Astrocyte (in vitro differentiated cells and primary cell): ENCODE measurements around the gene AMDHD2. TPM values are rescaled to one million over a fixed set of nuclear protein-coding genes. Genes with fewer than 3 reads are reported as not detected.
"Not testable (repeated sequence)": the region's sequence is repeated elsewhere in the genome, so short reads cannot be mapped to it uniquely, and the experiment has no call there.

ENCODE experiments used
- DNase-seq: peaks from one replicate; pipeline ENCODE4 v3.0.0-alpha.2; 2010; ENCODE audit warnings: low read depth
- FAIRE-seq: peaks from 2 replicates; lab custom pipeline; 2011; peaks lifted over from hg19 to GRCh38; lab: Jason Lieb, UNC
- H2AFZ ChIP-seq: 2 replicates; pipeline ENCODE4 v1.6.0; 2012; ENCODE audit warnings: low read depth, low read length, inconsistent platforms
- H3K27ac ChIP-seq: 2 replicates; pipeline ENCODE4 v1.5.1; 2011; ENCODE audit warnings: low read depth, low read length, inconsistent platforms
- H3K27me3 ChIP-seq: 2 replicates; pipeline ENCODE4 v1.6.0; 2011; ENCODE audit warnings: low read length, inconsistent platforms; ENCODE audit not compliant: insufficient read depth
- H3K36me3 ChIP-seq: 2 replicates; pipeline ENCODE4 v1.5.1; 2011; ENCODE audit warnings: low read length, inconsistent platforms; ENCODE audit not compliant: insufficient read depth
- H3K4me1 ChIP-seq: 2 replicates; pipeline ENCODE4 v1.5.1; 2011; ENCODE audit warnings: low read length, inconsistent platforms; ENCODE audit not compliant: insufficient read depth
- H3K4me2 ChIP-seq: 2 replicates; pipeline ENCODE4 v1.6.0; 2012; ENCODE audit warnings: low read length, inconsistent platforms
- H3K4me3 ChIP-seq: 2 replicates; pipeline ENCODE4 v1.5.1; 2011; ENCODE audit warnings: low read depth, mild to moderate bottlenecking, low read length, inconsistent platforms; ENCODE audit not compliant: insufficient read depth
- H3K79me2 ChIP-seq: 2 replicates; pipeline ENCODE4 v1.6.0; 2012; ENCODE audit warnings: mild to moderate bottlenecking, low read length, inconsistent platforms; ENCODE audit not compliant: insufficient read depth
- H3K9ac ChIP-seq: 2 replicates; pipeline ENCODE4 v1.6.0; 2012; ENCODE audit warnings: mild to moderate bottlenecking, low read length, inconsistent platforms
- H3K9me3 ChIP-seq: 2 replicates; pipeline ENCODE4 v1.5.1; 2012; ENCODE audit warnings: low read depth, mild to moderate bottlenecking, low read length, inconsistent platforms; ENCODE audit not compliant: insufficient read depth
- H4K20me1 ChIP-seq: 2 replicates; pipeline ENCODE4 v1.6.0; 2012; ENCODE audit warnings: low read length, inconsistent platforms; ENCODE audit not compliant: insufficient read depth
- H3K27ac Mint-ChIP-seq: one replicate; pipeline ENCODE4 v1.8.0; 2021; ENCODE audit warnings: mild to moderate bottlenecking, mixed read lengths; ENCODE audit not compliant: unreplicated experiment
- H3K27me3 Mint-ChIP-seq: one replicate; pipeline ENCODE4 v1.8.0; 2021; ENCODE audit warnings: low read depth, mixed read lengths; ENCODE audit not compliant: unreplicated experiment
- H3K36me3 Mint-ChIP-seq: one replicate; pipeline ENCODE4 v1.8.0; 2021; ENCODE audit warnings: low read depth, mixed read lengths; ENCODE audit not compliant: unreplicated experiment
- H3K4me1 Mint-ChIP-seq: one replicate; pipeline ENCODE4 v1.8.0; 2021; ENCODE audit warnings: low read depth, mixed read lengths; ENCODE audit not compliant: unreplicated experiment
- H3K4me3 Mint-ChIP-seq: one replicate; pipeline ENCODE4 v1.8.0; 2021; ENCODE audit warnings: mild to moderate bottlenecking, moderate library complexity, mixed read lengths; ENCODE audit not compliant: unreplicated experiment
- H3K9me3 Mint-ChIP-seq: one replicate; pipeline ENCODE4 v1.8.0; 2021; ENCODE audit warnings: mild to moderate bottlenecking, mixed read lengths; ENCODE audit not compliant: unreplicated experiment
- microRNA-seq: library from miRNA; unstranded; fragments of <30 nt; microRNA quantifications from one replicate; pipeline ENCODE4 v1.2.0, GENCODE V29; 2020
- total RNA-seq: library from RNA; stranded (reverse); gene quantifications from 2 replicates; pipeline ENCODE4 v1.2.1, GENCODE V29; 2021

AMDHD2 gene
- total RNA-seq, 1 donor from 2014 or later: 32.3 TPM

GRCh38 chr16:2578905-2579304 is 58.7 kb downstream of the AMDHD2 start:
- H3K79me2 ChIP-seq, H3K27me3 Mint-ChIP-seq, H3K4me3 ChIP-seq, H3K9ac ChIP-seq, FAIRE-seq, H3K36me3 ChIP-seq, H3K9me3 Mint-ChIP-seq, H3K4me3 Mint-ChIP-seq, H3K27me3 ChIP-seq, H3K27ac Mint-ChIP-seq, H3K4me1 Mint-ChIP-seq, DNase-seq, H2AFZ ChIP-seq, H3K36me3 Mint-ChIP-seq, H3K4me2 ChIP-seq, H4K20me1 ChIP-seq, H3K27ac ChIP-seq, H3K9me3 ChIP-seq, H3K4me1 ChIP-seq: not testable (repeated sequence)

- not testable (repeated sequence) for H3K4me3 Mint-ChIP-seq
Observed at GRCh38 chr16:2580143-2580542, 60.0 kb downstream of the AMDHD2 start.

DNA sequence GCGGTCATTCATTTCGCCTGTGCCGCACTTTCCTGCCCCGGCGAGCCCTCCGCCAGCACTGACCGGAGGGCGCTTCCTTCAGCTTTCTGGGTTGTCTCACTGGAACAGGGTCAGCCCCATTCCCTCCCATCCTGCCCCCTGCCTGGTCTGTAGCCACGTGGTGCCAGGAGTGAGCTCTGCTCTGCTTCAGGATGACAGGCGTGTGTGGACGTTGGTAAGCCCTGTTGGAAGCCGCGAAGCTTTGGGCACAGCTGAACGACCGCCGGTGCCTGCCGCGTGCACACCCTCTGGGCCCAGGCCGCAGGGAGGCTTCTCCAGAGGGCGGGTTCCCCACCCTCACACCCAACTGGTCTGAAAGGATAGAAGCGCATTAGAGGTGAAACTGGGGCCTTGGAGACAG is 60.6 kb downstream of the AMDHD2 start:
- not testable (repeated sequence) for H3K9ac ChIP-seq, H3K9me3 ChIP-seq, H2AFZ ChIP-seq, H3K9me3 Mint-ChIP-seq, H3K27me3 Mint-ChIP-seq, H3K4me1 Mint-ChIP-seq, H3K4me2 ChIP-seq, H3K27ac ChIP-seq, H3K4me3 Mint-ChIP-seq, H3K79me2 ChIP-seq, H3K36me3 ChIP-seq, H3K36me3 Mint-ChIP-seq, H3K27ac Mint-ChIP-seq, H3K4me3 ChIP-seq, H3K27me3 ChIP-seq, DNase-seq, FAIRE-seq, H3K4me1 ChIP-seq
- H4K20me1 ChIP-seq: peaks cover 11% of the 10 kb centered on the region

More at GRCh38 chr16:2580143-2580542, 60.0 kb downstream of the AMDHD2 start:
- H3K9me3 ChIP-seq, H3K36me3 ChIP-seq, H3K79me2 ChIP-seq, H3K9me3 Mint-ChIP-seq, H3K4me1 ChIP-seq, H4K20me1 ChIP-seq, H3K27ac ChIP-seq, H3K36me3 Mint-ChIP-seq, H3K4me2 ChIP-seq, H2AFZ ChIP-seq, H3K9ac ChIP-seq, H3K27me3 ChIP-seq, H3K27me3 Mint-ChIP-seq, DNase-seq, H3K4me3 ChIP-seq, H3K4me1 Mint-ChIP-seq, H3K27ac Mint-ChIP-seq: not testable (repeated sequence)
- FAIRE-seq: peak; percentile 63

Small RNAs within 50 kb of the gene (microRNA-seq; reads per million reads assigned to microRNA genes)
- gene MIR3178: not detected

Other genes with a start within 250 kb of the AMDHD2 start
- 4.8 and 4.9 TPM in 2 replicates for gene ABCA3, start 179.6 kb upstream of the AMDHD2 start, total RNA-seq
- gene CCNF, start 90.9 kb upstream of the AMDHD2 start, total RNA-seq: 5.5 and 6.4 TPM in 2 replicates
- 5.8 and 6.0 TPM in 2 replicates for gene TEDC2, start 60.3 kb upstream of the AMDHD2 start, total RNA-seq
- gene NTN3, start 49.1 kb upstream of the AMDHD2 start, total RNA-seq: 1.1 and 1.3 TPM in 2 replicates
- 12.8 and 13.4 TPM in 2 replicates for gene TBC1D24, start 45.2 kb upstream of the AMDHD2 start, total RNA-seq
- gene ATP6V0C, start 6.4 kb upstream of the AMDHD2 start, total RNA-seq: 311 TPM in 2 replicates
- gene CEMP1, start 11.0 kb downstream of the AMDHD2 start, total RNA-seq: not detected in 2 replicates
- gene PDPK1, start 17.6 kb downstream of the AMDHD2 start, total RNA-seq: 48.1 and 50.5 TPM in 2 replicates
- gene KCTD5, start 162.2 kb downstream of the AMDHD2 start, total RNA-seq: 53.0 and 55.4 TPM in 2 replicates
- 2.3 and 3.0 TPM in 2 replicates for gene PRSS27, start 199.9 kb downstream of the AMDHD2 start, total RNA-seq
- 387 and 409 TPM in 2 replicates for gene SRRM2, start 232.3 kb downstream of the AMDHD2 start, total RNA-seq